Right lobe of liver (tissue), 6 donors: ENCODE data around the gene RAB27B. TPM values are rescaled to one million over a fixed set of nuclear protein-coding genes. Genes with fewer than 3 reads are reported as not detected.
A peak's percentile ranks its signal among the peaks of the same experiment; 100 is the strongest.

ENCODE experiments used
- ATAC-seq, 4 donors: fragments of 200-7000 bp; cut with Tn5 transposase; one replicate each; pipeline ENCODE4 v1.9.1; 2020; ENCODE audit warnings: mild to moderate bottlenecking in 4 of 4, moderate library complexity in 4 of 4
- DNase-seq, 3 donors: peaks; one replicate each; pipeline ENCODE4 v3.0.0-alpha.2; 2020
- H3K27ac ChIP-seq, 3 donors: fragments of 200-600 bp; one replicate each; pipeline ENCODE4 v1.8.0; 2022
- H3K27me3 ChIP-seq, 2 donors: fragments of 200-600 bp; one replicate each; pipeline ENCODE4 v1.8.0; 2022
- H3K36me3 ChIP-seq, 4 donors: fragments of 200-600 bp; sonication (generic) in 1 of 4; one replicate each; pipeline versions ENCODE4 v1.5.1 to v1.8.0; 2017 to 2022; ENCODE audit warnings: control low read depth in 1 of 4
- H3K4me1 ChIP-seq, 4 donors: fragments of 200-600 bp; sonication (generic) in 1 of 4; one replicate each; pipeline versions ENCODE4 v1.5.1 to v1.8.0; 2017 to 2022; ENCODE audit warnings: control low read depth in 1 of 4
- H3K4me3 ChIP-seq, 3 donors: fragments of 200-600 bp; one replicate each; pipeline ENCODE4 v1.8.0; 2022
- H3K9me3 ChIP-seq, 4 donors: fragments of 200-600 bp; sonication (generic) in 1 of 4; one replicate each; pipeline versions ENCODE4 v1.5.1 to v1.8.0; 2017 to 2022; ENCODE audit warnings: control low read depth in 1 of 4
- POLR2A ChIP-seq: fragments of 450-650 bp; IDR thresholded peaks from one replicate; pipeline ENCODE4 v1.6.1; 2017; ENCODE audit warnings: antibody characterized with exemption, mild to moderate bottlenecking
- WGBS: methylation state at CpG from one replicate; pipeline ENCODE4 v1.1.6; 2018; ENCODE audit warnings: low coverage, low lambda C conversion rate; ENCODE audit not compliant: insufficient coverage; ENCODE audit errors: missing lambda C conversion rate; 5-methylcytosine and 5-hydroxymethylcytosine counted together
- intact Hi-C, 2 donors: fragments of 100-400 bp; cut with DNase I; formaldehyde crosslinking; loops; one replicate each; pipeline versions ENCODE4 v1.11.2 to v1.14.1; 2022
- total RNA-seq, 6 experiments: library from RNA; depleted of rRNA in 2 of 6; stranded (reverse); fragments of >200 nt in 2 of 6; fragmentation: NEBNext Ultra II Directional in 3 of 6; extraction: Animal tissue kit (Norgen Biotek cat#: 25700) in 3 of 6; gene quantifications; one replicate each; pipeline versions ENCODE4 v1.1.0 to v1.2.4, GENCODE V29; 2016 to 2023
- TF ChIP-seq, protein P1 (sequence below), 4 donors: fragments of 200-600 bp in 3 of 4; fragments of 450-650 bp in 1 of 4; IDR thresholded peaks; one replicate each; pipeline versions ENCODE4 v1.5.1 to v1.8.0; 2016 to 2022; ENCODE audit warnings: antibody characterized with exemption in 4 of 4, mild to moderate bottlenecking in 2 of 4
- donor health status: DM: no; HTN: yes; CAD: no.
- donor health status: DM: no; HTN: no; CAD: no.
- donor health status: DM: no; HTN: no; CAD: no.
- donor health status: DM: no; HTN: yes; CAD: no.
- donor health status: DM: no; HTN: yes; CAD: no.

The RAB27B gene
- total RNA-seq, 6 experiments from 2014 or later, result 0.53 to 1.0 (median 0.85) TPM

DNA sequence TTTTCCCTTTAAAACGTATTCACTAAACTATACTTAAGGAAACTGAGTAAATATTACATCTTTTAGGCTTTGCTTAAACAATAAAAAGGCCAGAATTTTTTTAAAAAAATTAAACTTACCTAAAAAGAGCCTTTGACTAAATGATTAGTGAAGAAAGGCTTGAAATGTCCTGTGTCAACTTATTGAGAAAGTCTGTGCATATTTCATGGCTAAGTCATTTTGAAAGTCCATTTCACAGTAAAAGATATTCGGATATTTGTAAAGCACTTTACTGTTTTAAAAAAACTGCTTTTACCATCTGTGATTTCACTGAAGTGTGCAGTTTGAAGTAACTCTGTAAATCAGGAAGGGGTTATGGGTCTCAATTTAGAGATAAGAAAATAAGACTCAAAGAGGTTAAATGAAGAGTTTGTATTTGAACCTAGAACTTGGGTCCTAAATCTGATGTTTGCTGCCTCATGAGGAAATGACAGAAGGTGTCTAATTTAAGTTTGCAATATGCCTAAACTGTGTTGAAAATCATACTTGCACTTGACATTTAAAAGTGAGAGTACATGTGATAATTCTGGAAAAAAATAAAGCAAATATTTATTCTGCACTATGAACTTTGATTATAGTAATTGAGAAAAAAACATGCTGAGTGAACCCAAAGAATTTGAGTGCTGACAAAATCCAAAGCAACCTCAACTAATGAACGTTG is 50.5 kb downstream of the RAB27B start:
- Histone ChIP-seq H3K27me3 (no peaks in the 10 kb centered on the region), H3K4me3 (no peak overlapping the region), H3K27ac (no peak overlapping the region), H3K9me3 (no peaks in the 10 kb centered on the region), H3K36me3 (no peaks in the 10 kb centered on the region), H3K4me1 (peaks cover 0 to 26% (median 6%) of the 10 kb centered on the region in 4 donors)
- ATAC-seq (peak in 1 of 4 donors; percentile 40), DNase-seq (no peak)
- no peak for TF ChIP-seq POLR2A
- TF ChIP-seq, protein P1, sequence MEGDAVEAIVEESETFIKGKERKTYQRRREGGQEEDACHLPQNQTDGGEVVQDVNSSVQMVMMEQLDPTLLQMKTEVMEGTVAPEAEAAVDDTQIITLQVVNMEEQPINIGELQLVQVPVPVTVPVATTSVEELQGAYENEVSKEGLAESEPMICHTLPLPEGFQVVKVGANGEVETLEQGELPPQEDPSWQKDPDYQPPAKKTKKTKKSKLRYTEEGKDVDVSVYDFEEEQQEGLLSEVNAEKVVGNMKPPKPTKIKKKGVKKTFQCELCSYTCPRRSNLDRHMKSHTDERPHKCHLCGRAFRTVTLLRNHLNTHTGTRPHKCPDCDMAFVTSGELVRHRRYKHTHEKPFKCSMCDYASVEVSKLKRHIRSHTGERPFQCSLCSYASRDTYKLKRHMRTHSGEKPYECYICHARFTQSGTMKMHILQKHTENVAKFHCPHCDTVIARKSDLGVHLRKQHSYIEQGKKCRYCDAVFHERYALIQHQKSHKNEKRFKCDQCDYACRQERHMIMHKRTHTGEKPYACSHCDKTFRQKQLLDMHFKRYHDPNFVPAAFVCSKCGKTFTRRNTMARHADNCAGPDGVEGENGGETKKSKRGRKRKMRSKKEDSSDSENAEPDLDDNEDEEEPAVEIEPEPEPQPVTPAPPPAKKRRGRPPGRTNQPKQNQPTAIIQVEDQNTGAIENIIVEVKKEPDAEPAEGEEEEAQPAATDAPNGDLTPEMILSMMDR (IDR thresholded peaks at IDR 0.05), result no peak
- WGBS, result 42% methylated on average over 3 of the region's 3 CpGs
- intact Hi-C loops, result no loop called here

DNA sequence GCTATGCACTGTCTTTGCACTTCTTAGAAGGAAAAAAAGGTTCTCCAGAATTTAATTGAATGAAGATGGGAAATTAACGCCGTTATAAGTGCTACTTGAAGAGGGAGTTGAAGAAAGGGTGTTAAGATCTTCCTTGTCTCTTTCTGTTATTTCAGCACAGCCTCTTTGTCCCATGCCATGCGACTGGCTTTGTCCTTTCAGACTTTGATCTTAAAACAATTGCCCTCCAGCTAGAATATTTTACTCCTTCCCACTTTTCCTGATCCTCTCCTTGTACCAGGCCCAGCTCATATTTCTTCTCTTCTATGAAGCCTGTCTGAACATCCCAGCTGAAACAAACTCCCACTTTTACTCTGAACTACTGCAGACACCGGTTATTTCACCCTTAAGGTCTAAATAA is 51.4 kb downstream of the RAB27B start:
- intact Hi-C loops, result no loop called here
- Histone ChIP-seq H3K27me3 (no peaks in the 10 kb centered on the region), H3K4me1 (peaks cover 0 to 20% (median under 1%) of the 10 kb centered on the region in 4 donors), H3K36me3 (no peaks in the 10 kb centered on the region), H3K9me3 (no peaks in the 10 kb centered on the region), H3K27ac (no peak overlapping the region), H3K4me3 (no peak overlapping the region)
- DNase-seq, result no peak
- ATAC-seq, result peak in 2 of 4 donors; percentile 28 to 32
- WGBS, result 75% methylated on average over 4 of the region's 4 CpGs
- no peak for TF ChIP-seq POLR2A
- TF ChIP-seq, protein P1 (IDR thresholded peaks at IDR 0.05), result no peak

DNA sequence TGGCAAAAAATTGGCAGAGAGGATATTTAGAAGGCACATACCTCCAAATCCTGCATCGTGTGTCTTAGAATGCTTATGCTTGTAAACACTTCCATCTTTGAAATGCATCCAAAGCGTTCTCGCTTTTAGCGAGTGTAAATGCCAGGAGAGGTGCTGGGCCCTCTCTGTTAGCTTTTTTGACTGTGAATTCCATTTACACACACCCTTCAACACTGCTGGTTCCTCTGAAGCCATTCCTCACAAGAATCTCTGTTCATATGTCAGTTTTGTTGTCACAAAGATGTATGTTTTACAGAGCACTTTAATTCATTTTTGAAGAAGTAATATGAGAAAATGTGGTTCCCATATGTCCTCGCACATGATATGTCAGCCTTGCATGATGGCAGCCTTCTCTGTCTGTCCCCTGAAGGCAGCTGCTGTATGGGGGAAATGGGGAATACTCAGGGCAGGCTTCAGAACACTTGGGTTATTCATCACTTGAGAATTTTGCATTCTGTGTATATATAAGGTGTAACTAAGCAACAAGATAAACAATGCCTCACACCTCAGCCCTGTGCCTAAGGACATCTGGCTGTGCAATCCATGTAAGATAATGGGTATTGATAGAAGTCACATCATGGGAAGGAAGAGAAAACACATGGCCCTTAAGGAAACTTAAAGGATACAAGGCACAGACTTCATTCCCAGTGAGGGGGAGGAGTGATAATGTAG is 52.3 kb downstream of the RAB27B start:
- intact Hi-C loops, result no loop called here
- ATAC-seq (no peak), DNase-seq (no peak)
- Histone ChIP-seq H3K4me1 (peaks cover 0 to 14% (median 0%) of the 10 kb centered on the region in 4 donors), H3K36me3 (no peaks in the 10 kb centered on the region), H3K9me3 (no peaks in the 10 kb centered on the region), H3K27ac (no peak overlapping the region), H3K27me3 (no peaks in the 10 kb centered on the region), H3K4me3 (no peak overlapping the region)
- TF ChIP-seq, protein P1 (IDR thresholded peaks at IDR 0.05), result no peak
- TF ChIP-seq POLR2A, result no peak
- 87% methylated on average over 5 of the region's 5 CpGs for WGBS

DNA sequence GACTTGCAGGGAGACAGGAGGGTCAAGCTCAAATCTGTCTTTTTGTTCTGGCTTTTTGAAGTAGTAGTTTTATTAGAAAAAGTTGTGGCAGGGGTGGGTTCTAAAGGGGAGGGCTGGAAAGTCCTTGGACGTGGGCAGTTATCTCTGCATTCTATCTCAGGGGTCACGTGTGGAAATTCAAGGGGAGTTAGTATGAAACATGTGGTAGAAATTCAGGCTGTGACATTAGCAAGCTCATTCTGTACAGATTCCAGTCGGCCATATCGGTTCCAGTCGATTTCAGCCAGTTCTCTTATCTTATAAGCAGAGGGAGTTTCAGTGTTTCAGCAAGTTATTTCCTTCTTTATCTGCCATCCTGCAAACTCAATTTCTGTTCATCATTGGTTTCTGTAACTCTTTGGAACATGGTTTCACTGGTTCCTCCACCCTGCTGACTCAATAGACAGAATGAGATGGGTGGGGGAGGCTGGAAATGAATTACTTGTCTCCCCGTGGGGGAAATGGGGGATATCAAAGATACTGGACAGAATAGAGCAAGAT is 53.0 kb downstream of the RAB27B start:
- Histone ChIP-seq H3K27me3 (no peaks in the 10 kb centered on the region), H3K4me3 (no peak overlapping the region), H3K9me3 (no peaks in the 10 kb centered on the region), H3K27ac (no peak overlapping the region), H3K4me1 (peaks cover 0 to 14% (median 0%) of the 10 kb centered on the region in 4 donors), H3K36me3 (no peaks in the 10 kb centered on the region)
- no peak for DNase-seq
- WGBS, result 60% methylated on average over 6 of the region's 6 CpGs
- intact Hi-C loops, result no loop called here
- no peak for TF ChIP-seq POLR2A
- TF ChIP-seq, protein P1 (IDR thresholded peaks at IDR 0.05), result no peak
- ATAC-seq, result no peak
